Stimulated activated CD8-positive, alpha-beta memory T cell treated with anti-CD3 and anti-CD28 coated beads, Interleukin-2, amount 100 ng/mL, for 1 hour (primary cell): Measurements from ENCODE around the gene KRIT1.
"Not testable (repeated sequence)": the region's sequence is repeated elsewhere in the genome, so short reads cannot be mapped to it uniquely, and the experiment has no call there.

ENCODE experiments used
- DNase-seq, 2 donors: peaks; one replicate each; pipeline ENCODE4 v3.0.0-alpha.2; 2020; ENCODE audit warnings: low read depth in 2 of 2

KRIT1 gene

DNA sequence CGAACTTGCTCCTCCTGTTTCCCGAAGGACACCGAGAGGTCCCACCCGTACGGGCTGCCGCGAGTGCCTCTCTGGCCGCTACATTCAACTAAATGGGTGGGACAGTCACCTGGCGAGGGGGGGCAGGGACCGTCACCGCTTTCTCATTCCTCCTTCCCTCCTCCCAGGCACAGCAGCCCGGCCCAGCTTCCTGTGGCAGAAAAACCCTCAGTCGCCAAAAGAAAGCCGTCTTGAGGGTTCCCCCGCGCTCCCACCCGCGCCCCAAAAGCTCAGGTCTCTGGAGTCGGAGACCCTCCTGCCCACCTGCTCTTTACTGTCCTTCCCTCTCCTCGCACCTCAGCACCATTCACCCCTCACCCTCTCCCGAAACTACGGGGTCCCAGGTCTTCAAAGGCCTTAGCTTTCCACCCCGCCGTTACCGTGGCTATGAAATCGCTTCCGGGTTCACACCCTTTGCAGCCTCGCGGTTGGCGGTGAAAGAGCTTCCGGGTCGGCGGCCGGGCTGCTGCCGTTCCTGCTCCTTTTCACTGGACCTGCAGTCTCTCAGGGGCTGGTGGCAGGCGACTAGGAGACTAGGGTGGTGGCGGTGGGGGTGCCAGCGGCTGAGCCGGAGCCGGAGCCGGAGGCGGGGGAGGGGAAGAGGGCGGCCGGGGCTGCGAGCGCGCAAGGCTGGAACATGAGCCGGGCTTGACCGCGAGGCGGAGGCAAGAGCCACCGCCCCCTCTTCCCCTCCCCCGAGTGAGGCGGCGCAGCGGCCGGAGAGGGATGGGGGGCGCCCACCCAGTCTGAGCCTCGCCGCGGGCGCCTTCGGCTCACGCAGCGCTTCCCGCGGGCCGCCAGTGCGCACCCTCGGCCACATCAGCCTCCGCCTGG lies at the start of gene KRIT1, which contains the start of gene ANKIB1:
Gene KRIT1 (minus strand): TSS at position 428 of the 873 bp plus-strand sequence. CDS start 3,779 bp downstream, outside the sequence.
Gene ANKIB1 (plus strand): TSS at position 488 of the 873 bp plus-strand sequence. CDS start 49,005 bp downstream, outside the sequence.
- peak; percentile 72 to 73 for DNase-seq

DNA sequence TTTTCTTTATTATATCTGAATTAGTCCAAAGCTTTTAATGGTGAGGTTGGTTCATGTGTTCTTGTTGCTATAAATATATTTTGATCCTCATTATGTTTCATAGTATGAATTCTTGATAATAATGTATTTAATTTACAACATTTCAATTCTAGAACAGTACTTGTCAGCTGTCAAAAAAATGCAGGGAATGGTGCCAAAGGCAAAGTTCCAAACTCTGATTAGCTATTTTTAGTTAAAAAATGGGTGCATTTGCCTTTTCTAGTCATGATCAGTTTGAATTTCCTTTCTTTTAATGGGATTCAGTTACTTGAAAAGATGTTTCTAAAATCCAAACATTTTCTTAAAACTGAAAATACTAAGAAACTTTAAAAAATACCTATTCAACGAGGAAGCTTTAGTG lies 49.7 kb upstream of the KRIT1 start:
- no peak for DNase-seq

DNA sequence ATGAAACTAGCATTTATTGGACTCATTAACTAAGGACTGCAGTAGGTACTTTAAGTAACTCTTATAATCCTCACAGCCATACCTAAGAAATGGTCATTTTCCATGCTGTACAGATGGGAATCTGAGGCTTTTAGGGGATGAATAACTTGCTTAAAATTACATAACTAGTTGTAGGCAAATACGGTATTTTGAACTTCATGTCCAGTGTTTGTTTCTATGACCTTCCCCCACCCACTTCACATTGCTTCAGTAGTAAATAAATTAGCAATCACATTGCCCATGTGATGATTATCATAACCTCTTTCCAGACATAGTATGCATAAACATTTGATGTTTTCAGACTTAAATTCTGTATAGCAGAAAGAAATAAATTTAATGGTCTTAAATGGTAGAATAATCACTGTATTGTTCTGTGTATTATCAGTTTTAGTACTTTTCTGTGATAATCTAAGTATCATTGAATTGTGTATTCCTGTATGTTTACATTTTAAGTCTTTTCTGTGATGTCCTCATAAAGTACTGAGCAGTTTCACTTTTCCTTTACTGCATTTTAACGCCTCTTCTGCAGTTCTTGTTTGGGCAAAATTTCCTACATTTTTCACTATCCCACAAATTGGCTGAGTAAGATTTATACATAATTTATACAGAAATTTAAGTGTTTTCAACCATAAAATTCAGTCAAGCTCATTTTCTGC lies 48.3 kb upstream of the KRIT1 start:
- no peak for DNase-seq

DNA sequence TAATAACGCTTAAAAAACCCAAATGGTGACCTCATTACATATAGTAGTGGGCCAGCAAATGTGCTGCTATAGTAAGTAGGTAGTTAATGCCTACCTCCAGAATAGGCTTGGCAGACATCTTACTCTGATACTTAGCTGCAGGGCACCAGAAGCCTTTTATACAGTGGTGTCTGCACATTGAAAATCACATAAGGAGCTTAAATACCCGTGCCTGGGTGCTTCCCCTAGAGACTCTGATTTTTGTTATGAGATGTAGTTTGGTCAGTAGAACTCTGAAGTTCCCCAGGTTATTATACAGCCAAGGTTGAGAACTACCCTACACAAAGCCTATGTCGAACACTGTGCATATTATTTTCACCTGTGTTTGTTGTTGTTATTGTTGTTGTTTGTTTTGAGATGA lies 47.3 kb upstream of the KRIT1 start:
- DNase-seq, result no peak

DNA sequence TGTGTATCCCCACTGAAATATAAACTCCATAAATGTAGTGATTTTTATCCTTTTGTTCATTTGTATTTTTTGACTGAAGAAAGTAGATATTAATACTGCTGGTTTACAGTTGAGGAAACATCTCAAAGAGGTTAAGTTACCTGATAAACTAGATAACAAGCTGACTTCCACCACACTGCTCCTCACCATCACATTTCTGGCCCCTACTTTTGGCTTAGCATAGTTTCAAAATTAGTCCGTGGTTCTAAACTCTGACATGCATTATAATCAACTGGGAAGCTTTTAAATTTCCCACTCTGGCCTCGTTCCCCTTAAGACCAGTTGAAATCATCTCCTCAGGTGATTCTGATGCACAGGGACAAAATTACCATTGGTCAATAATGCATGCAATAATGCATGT lies 43.6 kb upstream of the KRIT1 start:
- no peak for DNase-seq

DNA sequence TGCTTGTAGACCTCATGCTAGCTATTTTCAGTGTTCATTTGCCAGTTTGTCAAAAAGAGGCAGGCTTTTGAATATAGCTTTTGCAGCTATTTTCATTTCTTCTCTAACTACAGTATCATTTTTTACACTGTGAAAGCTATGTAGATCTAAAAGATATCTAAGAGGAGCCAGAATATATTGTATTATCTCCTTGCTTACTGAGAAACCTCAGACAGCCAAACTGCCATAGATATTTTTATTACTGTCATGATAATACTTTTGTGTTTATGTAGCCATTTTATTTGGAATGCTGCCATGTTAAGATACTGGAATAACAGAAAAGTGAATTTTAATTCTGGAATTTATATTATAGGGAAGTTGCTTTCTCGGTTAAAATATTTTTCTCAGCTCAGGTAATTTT lies 37.2 kb upstream of the KRIT1 start:
- no peak for DNase-seq

DNA sequence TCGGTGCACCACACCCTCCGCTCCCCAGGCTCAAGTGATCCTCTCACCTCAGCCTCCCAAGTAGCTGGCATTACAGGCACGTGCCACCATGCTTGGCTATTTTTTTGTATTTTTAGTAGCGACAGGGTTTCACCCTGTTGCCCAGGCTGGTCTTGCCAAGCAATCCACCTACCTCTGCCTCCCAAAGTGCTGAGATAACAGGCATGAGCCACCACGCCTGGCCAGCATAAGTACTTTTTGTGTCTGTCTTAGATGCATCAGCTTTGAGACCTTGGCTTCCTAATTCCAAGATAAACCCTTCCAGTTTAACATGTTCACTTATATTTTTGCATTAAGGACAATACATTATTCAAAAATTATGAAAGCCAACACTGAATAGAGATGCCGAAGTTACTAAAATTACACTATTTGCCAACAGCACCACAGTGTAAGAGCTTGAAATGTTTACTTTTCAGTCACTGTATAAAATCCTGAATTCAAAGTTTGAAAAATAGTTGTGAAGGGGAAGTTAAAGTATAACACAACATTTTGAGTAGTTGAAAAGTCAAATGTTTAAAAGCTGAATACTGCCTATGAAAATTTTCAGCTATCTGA lies 36.6 kb upstream of the KRIT1 start:
- DNase-seq, result no peak

DNA sequence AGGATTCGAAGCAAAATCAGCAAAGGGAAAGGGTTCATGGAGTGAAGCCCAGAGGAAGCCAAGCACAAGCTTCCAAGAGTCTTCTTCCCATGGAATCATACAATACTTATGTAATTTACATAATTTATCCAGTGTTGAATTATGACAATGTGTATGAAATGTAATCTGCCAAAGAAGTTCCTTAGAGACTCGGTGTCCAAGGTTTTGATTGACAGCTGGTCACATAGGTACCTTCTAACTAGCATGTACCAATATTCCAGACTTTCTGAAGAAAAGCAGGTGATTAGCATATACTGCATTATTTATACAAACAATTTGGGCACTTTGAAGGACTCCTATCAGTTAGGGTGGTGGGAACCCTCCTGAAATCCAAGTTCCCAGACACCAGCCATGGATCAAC lies 35.3 kb upstream of the KRIT1 start:
- DNase-seq, result no peak

DNA sequence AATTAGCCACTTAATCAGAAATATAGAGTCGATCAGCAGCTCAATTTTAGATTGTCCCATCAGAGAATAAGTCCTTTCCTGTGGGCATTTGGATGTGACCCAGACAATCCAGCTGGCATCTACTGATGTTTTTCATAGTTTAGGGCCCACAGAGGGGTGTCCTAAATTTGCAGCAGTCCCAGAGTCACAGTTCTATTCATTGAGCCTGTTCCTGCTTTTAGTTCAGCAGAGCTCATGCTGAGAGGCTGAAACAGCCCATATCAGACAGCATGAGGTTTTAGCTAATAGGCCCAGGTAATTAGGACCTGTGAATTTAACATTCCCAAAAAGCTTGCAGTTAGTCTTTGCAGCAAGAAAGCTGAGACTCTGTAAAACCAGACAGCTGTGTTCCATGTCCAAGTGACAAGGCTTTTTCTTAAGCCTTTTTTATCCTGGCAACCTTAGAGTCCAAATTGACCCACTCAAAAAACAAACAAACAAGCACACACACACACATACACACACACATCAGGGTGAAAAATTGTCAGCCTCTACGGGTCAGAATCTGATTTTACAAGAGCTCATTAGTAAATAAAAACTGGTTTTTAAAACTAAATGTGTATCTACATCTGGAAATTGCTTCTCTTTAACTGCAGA lies 33.8 kb upstream of the KRIT1 start:
- no peak for DNase-seq

DNA sequence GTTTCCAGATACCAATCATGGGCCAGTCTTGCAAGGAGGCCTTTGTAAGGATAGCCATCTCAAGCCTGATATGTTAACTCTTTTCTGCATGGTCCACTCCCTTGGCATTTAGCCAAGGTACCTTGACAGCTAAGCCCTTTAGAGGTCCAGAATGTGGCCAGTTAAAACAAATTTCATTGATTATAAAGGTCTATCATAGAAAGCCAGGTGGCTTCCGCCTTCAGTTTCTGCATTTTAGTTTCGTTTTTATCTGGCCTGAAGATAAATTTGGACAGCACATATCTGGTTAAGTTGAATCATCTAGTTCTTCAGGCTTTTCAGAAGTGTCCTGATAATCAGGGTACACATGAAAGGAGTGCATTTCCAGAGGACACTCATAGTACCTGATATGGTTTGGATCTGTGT lies 30.7 kb upstream of the KRIT1 start:
- DNase-seq, result no peak

DNA sequence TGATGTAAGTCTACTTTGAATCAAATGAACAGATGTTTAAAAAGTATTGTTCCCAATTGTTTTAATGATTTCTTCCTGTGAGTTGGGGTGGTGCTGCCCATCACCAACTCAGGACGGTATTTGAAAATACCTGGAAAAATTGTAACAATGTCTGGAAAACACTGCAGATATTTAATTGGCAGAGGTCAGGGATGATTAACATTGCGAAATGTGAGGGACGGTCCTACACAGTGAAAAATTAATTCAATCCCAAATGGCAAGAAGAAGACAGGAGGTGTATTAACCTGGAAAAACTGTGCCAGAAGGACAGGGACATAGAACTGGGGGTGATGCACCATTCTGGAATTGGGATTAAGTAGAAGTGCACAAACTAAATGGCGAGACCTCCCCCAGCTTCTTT lies 29.6 kb upstream of the KRIT1 start:
- no peak for DNase-seq

DNA sequence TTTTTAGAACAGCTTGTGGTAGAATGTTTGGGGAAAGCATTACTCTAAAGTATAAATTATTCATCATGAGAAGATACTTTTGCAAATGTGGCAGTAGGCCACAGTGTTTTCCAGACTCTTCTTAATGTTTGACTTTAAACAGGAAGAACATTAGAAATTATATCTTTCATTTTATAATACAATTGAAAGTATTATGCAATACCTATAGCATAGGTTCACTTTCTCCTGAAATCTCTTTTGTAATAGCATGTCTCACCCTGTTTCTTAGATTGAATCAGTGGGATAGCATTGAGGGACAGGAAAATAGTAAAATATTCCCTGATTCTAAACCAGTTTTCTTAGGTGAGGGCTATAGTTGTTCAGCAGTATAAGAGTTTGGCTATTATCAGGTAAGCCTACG lies 23.2 kb upstream of the KRIT1 start:
- no peak for DNase-seq

DNA sequence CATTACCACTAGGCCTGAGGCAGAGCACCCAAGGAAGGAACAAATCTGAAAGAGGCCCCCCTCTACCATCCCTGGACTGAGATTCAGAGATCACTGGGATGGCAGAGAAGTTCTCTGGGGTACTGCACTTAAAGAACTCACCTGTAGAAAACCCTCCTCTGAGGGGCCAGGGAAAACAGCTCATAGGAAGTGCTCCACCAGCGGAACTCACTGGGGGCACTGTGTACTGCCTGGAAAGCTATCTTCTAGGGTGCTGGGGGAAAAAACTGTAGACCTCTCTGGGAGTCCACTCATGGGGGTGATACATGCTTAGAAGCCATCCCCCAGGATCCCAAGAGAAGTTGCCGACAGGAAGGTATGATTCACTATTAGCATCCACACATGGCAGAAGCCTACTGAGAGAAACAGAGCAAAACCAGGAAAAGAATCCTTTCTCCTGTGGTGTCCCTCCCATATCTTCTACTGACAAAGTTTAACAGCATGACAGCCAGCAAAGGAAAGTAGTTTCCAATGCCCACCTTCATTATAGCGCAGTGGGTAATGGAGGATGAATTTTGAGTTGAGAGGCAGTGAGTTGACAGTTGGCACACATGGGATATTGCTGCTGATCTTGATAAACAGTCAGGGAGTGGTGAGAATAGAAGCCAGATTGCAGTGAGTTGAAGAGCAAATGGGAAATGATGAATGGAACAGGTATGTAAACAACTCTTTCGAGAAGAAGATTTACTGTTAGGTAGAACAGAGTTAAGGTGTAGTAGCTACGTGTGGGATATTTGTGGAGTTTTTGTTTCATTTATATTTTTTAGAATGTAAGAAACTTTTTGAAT lies 20.9 kb upstream of the KRIT1 start:
- no peak for DNase-seq

DNA sequence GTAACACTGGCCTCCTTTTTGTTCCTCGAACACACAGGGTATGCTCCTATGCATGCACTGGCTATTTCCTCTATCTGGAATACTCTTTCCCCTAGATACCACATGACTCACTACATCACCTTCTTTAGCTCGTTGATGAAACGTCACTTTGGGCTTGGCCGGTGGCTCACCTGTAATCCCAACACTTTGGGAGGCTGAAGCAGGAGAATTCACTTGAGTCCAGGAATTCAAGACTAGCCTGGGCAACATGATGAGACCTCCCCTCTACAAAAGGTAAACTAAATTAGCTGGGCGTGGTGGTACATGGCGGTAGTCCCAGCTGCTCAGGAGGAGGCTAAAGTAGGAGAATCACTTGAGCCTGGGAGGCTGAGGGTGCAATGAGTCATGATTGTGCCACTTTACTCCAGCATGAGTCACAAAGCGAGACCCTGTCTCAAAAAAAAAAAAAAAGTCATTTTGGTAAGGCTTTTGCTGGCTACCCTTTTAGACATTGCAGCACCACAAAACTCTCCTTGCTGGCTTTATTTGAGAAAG lies 14.6 kb upstream of the KRIT1 start:
- no peak for DNase-seq

DNA sequence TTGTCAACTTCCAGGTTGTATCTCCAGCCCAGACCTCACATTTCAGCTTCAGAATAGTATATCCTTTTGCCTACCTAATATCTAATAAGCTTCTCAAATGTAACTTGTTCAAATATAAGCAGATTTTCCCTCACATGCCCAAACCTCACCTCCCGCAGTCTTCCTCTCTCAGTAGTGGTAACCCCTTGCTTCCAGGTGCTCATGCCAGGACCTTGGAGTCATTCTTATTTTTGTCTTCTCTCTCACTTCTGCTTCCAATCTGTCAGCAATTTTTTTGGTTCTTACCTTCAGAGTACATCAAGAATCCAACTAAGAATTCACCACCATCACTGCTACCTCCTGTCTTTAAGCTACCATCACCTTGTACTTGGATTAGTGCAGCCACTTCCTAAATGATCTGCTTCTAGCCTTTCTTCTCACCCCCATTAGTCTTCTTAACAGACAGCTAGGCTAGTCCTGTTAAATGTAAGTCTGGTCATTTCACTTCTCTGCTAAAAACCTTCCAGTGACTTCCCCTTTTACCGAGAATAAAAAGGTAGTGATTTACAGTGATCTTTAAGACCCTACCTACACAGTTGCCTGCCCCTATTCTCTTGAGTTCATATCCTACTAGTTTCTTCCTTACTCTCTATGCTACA lies 14.0 kb upstream of the KRIT1 start:
- no peak for DNase-seq

DNA sequence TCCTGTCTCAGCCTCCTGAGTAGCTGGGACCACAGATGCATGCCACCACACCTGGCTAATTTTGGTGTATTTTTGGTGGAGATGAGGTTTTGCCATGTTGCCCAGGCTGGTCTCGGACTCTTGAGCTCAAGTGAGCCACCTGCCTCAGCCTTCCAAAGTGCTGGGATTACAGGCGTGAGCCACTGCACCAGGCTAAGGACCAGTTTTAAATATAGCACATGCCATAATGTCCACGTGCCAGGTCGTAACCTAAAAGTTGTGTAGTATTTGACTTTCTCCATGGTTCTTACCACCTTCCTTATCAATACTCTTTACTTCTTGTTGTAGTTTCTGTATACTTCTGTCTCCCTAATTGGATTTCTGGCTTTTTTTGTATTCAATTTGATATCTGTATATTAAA lies 13.3 kb upstream of the KRIT1 start:
- no peak for DNase-seq

DNA sequence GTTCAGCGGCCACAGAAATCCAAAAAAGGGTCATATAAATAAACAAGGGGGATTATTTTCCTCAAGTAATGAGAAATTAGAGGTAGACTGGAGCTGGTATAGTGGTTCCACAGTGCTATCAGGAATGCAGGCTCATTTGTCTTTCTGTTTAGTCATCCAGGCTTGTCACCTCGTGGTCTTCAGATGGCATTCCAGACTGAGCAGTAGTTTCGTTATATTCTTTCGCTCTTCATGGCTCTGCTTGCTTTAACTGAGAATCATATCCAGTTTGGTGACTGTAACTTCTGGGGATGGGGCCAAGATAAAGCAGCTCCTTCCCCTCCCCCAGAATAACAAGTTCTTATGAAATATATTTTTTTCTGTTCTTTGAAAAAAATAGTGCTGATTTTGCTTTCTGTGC lies 9.6 kb upstream of the KRIT1 start:
- DNase-seq, result no peak

DNA sequence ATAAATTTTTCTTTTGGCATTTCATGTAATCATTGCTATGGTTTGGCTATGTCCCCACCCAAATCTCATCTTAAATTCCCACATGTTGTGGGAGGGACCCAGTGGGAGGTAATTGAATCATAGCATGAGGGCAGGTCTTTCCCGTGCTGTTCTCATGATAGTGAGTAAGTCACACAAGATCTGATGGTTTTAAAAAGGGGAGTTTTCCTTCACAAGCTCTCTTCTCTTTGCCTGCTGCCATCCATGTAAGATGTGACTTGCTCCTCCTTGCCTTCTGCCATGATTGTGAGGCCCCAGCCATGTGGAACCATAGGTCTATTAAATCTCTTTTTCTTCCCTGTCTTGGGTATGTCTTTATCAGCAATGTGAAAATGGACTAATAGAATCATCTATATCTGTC lies 9.1 kb upstream of the KRIT1 start:
- not testable (repeated sequence) for DNase-seq

DNA sequence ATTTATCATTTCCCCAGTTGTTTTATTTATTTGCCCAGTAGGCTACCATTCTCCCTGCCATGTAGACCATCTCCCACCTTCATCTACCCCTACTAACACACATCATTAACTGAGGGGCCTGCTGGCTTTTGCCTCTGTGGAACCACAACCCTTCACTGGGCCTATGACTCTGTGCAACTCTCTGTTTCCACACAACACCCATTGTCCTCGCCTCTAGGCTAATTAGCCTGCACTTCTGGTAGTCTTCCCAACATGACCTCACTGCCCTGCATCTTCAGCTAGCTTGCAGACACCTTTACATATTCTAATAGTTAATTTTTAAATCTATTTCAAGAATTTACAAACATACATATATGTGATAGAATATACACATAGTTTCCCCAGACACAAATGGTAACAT lies 7.5 kb upstream of the KRIT1 start:
- no peak for DNase-seq

DNA sequence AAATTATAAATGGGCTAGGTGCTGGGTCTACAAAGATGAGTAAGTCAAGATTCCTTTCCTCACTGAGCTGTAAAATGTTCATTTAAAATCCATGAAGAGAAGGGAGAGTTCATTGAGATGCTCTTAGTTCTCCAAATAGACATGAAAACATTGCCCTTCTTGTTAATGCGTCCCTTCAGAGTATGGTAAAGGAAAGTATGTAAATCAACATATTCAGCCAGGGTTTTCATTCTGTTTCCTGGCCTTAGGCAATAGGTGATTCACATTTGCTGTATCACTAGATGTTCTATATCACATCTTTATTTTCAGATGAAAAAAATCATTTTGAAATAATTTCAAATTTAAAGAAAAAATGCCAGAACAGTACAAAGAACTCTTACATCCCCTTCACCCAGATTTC lies 5.5 kb upstream of the KRIT1 start:
- no peak for DNase-seq

DNA sequence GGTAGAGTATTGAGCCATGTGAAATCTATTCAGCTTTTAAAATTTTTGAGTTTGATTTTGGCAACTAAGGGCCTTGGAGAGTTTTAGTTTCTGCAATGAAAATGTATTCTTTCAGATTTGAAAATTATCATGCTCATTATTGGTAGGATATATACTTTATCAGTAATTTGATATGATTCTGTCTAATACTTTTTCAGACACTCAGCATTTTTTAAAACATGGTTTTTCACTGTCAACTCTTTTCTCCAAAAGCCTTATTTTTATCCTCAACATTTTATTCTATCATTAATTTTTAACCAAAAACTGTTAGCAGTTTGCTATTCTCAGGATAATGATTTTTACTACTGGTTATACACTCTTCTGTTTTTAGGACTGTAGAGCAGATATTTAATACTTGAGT lies 4.9 kb upstream of the KRIT1 start:
- DNase-seq, result no peak
